Ishikawa (cell line): ENCODE data around the gene PLXNA2.

Source experiments
- CEBPB ChIP-seq: IDR thresholded peaks from 2 replicates; pipeline ENCODE4 v1.6.1; 2012
- CREB1 ChIP-seq: IDR thresholded peaks from 2 replicates; pipeline ENCODE4 v1.6.1; 2012; ENCODE audit warnings: low read depth
- EGR1 ChIP-seq: IDR thresholded peaks from 2 replicates; pipeline ENCODE4 v1.6.1; 2012
- EP300 ChIP-seq: IDR thresholded peaks from 2 replicates; pipeline ENCODE4 v1.6.1; 2012; ENCODE audit warnings: borderline replicate concordance
- FOXM1 ChIP-seq: IDR thresholded peaks from 2 replicates; pipeline ENCODE4 v1.6.1; 2012; ENCODE audit warnings: low read depth, borderline replicate concordance
- NFIC ChIP-seq: IDR thresholded peaks from 2 replicates; pipeline ENCODE4 v1.6.1; 2012
- RAD21 ChIP-seq: IDR thresholded peaks from 2 replicates; pipeline ENCODE4 v1.6.1; 2012; ENCODE audit warnings: low read depth
- TAF1 ChIP-seq: IDR thresholded peaks from 2 replicates; pipeline ENCODE4 v1.6.1; 2012; ENCODE audit warnings: low read depth, mild to moderate bottlenecking
- TCF12 ChIP-seq: IDR thresholded peaks from 2 replicates; pipeline ENCODE4 v1.6.1; 2012; ENCODE audit warnings: low read depth
- TEAD4 ChIP-seq: IDR thresholded peaks from 2 replicates; pipeline ENCODE4 v1.6.1; 2012
- YY1 ChIP-seq: IDR thresholded peaks from 2 replicates; pipeline ENCODE4 v1.6.1; 2012; ENCODE audit warnings: low read depth
- ZBTB7A ChIP-seq: IDR thresholded peaks from 2 replicates; pipeline ENCODE4 v1.6.1; 2012; ENCODE audit warnings: low read depth
- TF ChIP-seq, protein P1 (sequence below): IDR thresholded peaks from 2 replicates; pipeline ENCODE4 v1.6.1; 2012
- TF ChIP-seq, protein P2 (sequence below): IDR thresholded peaks from 2 replicates; pipeline ENCODE4 v1.6.1; 2012; ENCODE audit warnings: low read depth, mild to moderate bottlenecking
- TF ChIP-seq, protein P3 (sequence below): IDR thresholded peaks from 2 replicates; pipeline ENCODE4 v1.6.1; 2012

PLXNA2 gene

GRCh38 chr1:208010487-208011071 lies 233.6 kb downstream of the PLXNA2 start:
- no peak for TF ChIP-seq YY1
- TF ChIP-seq TEAD4 = no peak
- no peak for TF ChIP-seq ZBTB7A
- no peak for TF ChIP-seq TCF12
- TF ChIP-seq CREB1 = no peak
- TF ChIP-seq NFIC = no peak

DNA sequence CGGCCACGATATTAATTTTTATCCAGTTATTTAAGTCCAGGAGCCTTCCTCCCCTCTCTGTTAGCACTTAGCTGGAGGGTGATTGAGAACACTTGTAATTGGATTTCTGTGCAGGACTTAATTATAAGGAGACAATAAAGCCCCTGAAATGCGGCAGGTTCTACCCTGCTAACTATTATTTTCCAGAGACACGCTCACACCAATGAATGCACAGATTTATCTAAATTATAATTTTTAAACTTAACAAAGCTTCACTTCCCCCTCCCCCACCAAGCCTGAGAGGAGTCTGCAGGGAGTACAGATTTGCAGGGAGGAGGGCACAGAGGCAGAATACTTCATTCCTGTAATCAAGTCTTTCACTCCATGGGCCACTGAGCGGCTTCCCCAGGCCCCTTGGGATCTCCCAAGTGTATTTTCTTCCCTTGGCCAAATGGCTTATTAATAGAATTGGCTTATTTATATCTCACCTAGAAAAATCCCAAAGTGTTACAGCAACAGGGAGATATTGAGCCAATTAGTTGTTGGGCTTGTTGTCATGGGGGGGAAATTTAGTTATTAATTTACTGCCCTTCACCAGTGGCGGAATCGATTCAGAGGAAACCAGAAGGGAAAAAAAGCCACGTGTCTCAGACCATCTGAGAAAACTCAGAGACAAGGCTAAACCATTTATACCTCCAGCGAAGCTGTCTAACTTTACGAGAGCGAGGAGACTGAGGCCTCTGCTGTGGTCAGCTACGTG lies 234.3 kb downstream of the PLXNA2 start:
- TF ChIP-seq CEBPB = no peak

- TF ChIP-seq CEBPB (no peak), EP300 (no peak), TAF1 (no peak), TCF12 (no peak), EGR1 (no peak), ZBTB7A (no peak), RAD21 (no peak)
- TF ChIP-seq, protein P1, sequence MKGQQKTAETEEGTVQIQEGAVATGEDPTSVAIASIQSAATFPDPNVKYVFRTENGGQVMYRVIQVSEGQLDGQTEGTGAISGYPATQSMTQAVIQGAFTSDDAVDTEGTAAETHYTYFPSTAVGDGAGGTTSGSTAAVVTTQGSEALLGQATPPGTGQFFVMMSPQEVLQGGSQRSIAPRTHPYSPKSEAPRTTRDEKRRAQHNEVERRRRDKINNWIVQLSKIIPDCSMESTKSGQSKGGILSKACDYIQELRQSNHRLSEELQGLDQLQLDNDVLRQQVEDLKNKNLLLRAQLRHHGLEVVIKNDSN = no peak
- TF ChIP-seq, protein P2, sequence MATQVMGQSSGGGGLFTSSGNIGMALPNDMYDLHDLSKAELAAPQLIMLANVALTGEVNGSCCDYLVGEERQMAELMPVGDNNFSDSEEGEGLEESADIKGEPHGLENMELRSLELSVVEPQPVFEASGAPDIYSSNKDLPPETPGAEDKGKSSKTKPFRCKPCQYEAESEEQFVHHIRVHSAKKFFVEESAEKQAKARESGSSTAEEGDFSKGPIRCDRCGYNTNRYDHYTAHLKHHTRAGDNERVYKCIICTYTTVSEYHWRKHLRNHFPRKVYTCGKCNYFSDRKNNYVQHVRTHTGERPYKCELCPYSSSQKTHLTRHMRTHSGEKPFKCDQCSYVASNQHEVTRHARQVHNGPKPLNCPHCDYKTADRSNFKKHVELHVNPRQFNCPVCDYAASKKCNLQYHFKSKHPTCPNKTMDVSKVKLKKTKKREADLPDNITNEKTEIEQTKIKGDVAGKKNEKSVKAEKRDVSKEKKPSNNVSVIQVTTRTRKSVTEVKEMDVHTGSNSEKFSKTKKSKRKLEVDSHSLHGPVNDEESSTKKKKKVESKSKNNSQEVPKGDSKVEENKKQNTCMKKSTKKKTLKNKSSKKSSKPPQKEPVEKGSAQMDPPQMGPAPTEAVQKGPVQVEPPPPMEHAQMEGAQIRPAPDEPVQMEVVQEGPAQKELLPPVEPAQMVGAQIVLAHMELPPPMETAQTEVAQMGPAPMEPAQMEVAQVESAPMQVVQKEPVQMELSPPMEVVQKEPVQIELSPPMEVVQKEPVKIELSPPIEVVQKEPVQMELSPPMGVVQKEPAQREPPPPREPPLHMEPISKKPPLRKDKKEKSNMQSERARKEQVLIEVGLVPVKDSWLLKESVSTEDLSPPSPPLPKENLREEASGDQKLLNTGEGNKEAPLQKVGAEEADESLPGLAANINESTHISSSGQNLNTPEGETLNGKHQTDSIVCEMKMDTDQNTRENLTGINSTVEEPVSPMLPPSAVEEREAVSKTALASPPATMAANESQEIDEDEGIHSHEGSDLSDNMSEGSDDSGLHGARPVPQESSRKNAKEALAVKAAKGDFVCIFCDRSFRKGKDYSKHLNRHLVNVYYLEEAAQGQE = no peak
These were observed 234.9 kb downstream of the PLXNA2 start for GRCh38 chr1:208009303-208009702.

DNA sequence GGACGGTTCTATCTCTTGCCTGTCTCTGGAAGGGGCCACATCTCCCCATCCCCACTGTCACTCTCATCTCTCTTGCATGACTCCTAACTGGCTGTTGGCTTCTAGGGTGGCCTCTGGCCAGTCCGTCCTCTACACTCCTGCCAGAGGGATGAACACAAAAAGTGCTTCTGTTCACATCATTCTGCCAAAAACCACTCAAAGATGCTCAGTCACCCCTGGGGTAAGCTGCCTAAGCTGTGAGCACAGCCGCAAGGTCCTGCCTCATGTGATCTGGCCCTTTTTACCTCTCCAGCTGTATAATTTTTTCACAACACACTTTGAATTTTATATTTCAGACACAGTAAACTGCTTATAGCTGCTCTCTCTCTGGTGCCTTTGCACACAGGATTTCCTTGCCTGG lies 235.7 kb downstream of the PLXNA2 start:
- no peak for TF ChIP-seq RAD21
- no peak for TF ChIP-seq FOXM1
- TF ChIP-seq, protein P3, sequence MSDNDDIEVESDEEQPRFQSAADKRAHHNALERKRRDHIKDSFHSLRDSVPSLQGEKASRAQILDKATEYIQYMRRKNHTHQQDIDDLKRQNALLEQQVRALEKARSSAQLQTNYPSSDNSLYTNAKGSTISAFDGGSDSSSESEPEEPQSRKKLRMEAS = no peak
- no peak for TF ChIP-seq EP300
- TF ChIP-seq, protein P2 = no peak
- TF ChIP-seq TAF1 = no peak
- TF ChIP-seq CEBPB = no peak

GRCh38 chr1:208007938-208008342 lies 236.2 kb downstream of the PLXNA2 start:
- TF ChIP-seq, protein P2 = no peak
- TF ChIP-seq TAF1 (no peak), EP300 (no peak), YY1 (no peak)

DNA sequence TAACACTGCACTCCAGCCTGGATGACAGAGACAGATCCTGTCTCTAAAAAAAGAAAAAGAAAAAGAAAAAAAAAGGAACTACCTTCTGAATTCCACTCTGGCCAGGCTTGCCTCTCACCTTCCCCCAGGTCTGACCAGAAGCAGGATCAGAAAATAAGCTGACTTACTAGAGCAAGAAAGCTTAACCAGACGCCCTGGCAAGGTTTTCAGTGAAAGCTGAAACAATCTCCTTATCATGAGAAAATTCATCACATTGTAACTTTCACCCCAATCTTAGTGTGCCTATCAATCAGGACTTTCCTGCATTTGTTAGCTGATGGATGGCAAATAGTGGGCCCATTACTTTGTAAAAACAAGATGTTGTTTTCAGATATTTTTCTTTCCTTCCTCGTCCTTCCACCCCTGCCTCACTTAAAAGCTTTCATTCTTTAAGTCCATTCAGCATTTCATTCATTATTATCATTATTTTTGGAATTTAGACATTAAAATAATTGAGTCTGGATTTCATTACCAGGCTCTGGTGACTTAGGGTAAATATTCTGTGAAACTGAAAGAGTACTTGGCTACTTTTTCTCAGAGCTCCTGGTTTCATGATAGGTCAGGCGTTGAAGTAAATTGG lies 236.8 kb downstream of the PLXNA2 start:
- TF ChIP-seq CREB1 (no peak), TCF12 (no peak), NFIC (no peak), FOXM1 (no peak), TEAD4 (no peak), EGR1 (no peak)
- TF ChIP-seq, protein P3 = no peak
